ENCODE measurements around the gene JAK3. TPM values are rescaled to one million over a fixed set of nuclear protein-coding genes. Genes with fewer than 3 reads are reported as not detected.
"Not testable (repeated sequence)": the region's sequence is repeated elsewhere in the genome, so short reads cannot be mapped to it uniquely, and the experiment has no call there.

Gene JAK3
- polyA plus RNA-seq, 1 experiment, result 0.99 TPM

- H3K9me3 ChIP-seq (ENCODE audit: control insufficient read depth, insufficient read depth, low read length), result no peaks in the 10 kb centered on the region
- no peak for DNase-seq (ENCODE audit: low read depth, low spot score)
- no peak for TF ChIP-seq CTCF (IDR thresholded peaks at IDR 0.05; ENCODE audit: low read depth, low read length)
- CTCF ChIA-PET, result interaction anchor here (0.6 kb wide), 1 partner anchor 40 kb away, joined by 3 read pairs; no protein-coding TSS in a partner anchor
- H3K4me3 ChIP-seq (ENCODE audit: low read depth, low read length), result no peak overlapping the region
- no peak overlapping the region for H3K27ac ChIP-seq (ENCODE audit: low read depth, low read length)
- POLR2A ChIA-PET, result no interaction called here
- H3K27me3 ChIP-seq (ENCODE audit: control insufficient read depth, insufficient read depth, low read length), result peaks cover 10% of the 10 kb centered on the region
Observed at GRCh38 chr19:17805427-17805826, 42.4 kb downstream of the JAK3 start.

DNA sequence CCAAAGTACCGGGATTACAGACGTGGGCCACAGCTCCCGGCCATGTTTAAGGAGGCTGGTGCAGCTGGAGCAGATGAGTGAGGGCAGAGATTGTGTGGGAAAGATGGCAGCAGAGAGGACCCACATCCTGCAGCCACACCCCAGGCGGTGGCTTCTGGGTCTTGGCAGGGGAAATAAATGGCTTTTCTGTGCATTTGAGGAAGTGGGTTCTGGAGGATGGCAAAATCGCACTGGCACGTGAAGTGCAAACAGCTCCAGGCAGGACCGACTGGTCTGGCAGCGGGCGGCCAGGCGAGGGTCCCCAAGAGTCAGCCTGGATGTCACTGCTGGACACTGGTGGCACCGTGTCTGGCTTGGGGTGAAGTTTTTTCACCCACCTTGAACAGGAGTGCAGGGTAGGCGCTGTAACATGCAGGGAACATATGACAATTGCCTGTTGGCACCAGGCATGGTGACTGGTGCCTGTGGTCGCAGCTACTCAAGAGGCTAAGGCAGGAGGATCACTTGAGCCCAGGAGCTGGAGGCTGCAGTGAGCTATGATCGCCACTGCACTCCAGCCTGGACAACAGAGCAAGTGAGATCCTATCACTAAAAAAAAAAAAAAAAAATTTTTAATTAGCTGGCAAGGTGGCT is 44.4 kb downstream of the JAK3 start:
- POLR2A ChIA-PET, result no interaction called here
- H3K4me3 ChIP-seq (ENCODE audit: low read depth, low read length), result no peak overlapping the region
- no peak for DNase-seq (ENCODE audit: low read depth, low spot score)
- H3K27ac ChIP-seq (ENCODE audit: low read depth, low read length), result no peak overlapping the region
- no peaks in the 10 kb centered on the region for H3K9me3 ChIP-seq (ENCODE audit: control insufficient read depth, insufficient read depth, low read length)
- H3K27me3 ChIP-seq (ENCODE audit: control insufficient read depth, insufficient read depth, low read length), result peaks cover 9% of the 10 kb centered on the region
- TF ChIP-seq CTCF (IDR thresholded peaks at IDR 0.05; ENCODE audit: low read depth, low read length), result no peak
- CTCF ChIA-PET, result no interaction called here

DNA sequence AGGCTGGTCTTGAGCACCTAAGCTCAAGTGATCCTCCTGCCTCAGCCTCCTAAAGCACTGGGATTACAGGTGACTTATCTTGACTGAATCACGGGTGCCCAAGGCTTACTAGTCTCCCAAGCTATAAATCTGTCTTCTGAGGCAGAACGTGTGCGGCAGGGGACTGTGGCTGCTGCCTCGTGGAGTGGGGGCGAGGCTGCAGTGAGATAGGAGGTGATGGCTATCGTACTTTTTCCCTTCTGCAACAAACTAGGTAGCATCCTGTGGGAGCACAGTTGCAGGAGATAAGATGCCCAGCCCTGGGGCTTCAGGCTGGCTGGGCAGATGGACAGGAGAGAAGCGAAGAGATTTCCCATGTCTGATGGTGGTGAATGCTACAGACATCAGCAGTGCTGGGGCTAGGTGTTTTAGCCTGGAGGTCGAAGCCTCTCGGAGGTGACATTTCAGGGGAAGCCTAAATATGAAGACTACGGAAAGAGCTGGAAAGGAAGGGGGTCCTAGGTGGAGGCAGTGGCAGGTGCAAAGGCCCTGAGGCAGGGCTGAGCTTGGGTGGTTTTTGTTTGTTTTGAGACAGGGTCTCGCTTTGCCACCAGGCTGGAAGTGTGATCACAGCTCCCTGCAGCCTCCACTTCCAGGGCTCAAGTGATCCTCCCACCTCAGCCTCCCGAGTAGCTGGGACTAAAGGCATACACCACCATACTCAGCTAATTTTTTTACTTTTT is 45.5 kb downstream of the JAK3 start:
- H3K9me3 ChIP-seq (ENCODE audit: control insufficient read depth, insufficient read depth, low read length), result no peaks in the 10 kb centered on the region
- no peak overlapping the region for H3K27ac ChIP-seq (ENCODE audit: low read depth, low read length)
- no peak for TF ChIP-seq CTCF (IDR thresholded peaks at IDR 0.05; ENCODE audit: low read depth, low read length)
- CTCF ChIA-PET, result no interaction called here
- POLR2A ChIA-PET, result no interaction called here
- peaks cover 5% of the 10 kb centered on the region for H3K27me3 ChIP-seq (ENCODE audit: control insufficient read depth, insufficient read depth, low read length)
- no peak overlapping the region for H3K4me3 ChIP-seq (ENCODE audit: low read depth, low read length)
- DNase-seq (ENCODE audit: low read depth, low spot score), result no peak

DNA sequence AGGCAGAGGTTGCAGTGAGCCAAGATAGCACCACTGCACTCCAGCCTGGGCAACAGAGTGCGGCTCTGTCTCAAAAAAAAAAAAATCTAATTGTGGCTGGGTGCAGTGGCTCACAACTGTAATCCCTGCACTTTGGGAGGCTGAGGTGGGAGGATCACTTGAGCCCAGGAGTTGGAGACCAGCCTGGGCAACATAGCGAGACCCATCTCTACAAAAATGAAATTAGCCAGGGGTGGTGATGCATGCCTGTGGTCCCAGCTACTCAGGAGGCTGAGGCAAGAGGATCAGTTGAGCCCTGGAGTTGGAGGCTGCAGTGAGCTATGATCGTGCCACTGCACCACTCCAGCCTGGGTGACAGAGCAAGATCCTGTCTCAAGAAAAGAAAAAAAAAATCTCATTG is 49.2 kb downstream of the JAK3 start:
- H3K4me3 ChIP-seq (ENCODE audit: low read depth, low read length); H3K9me3 ChIP-seq (ENCODE audit: control insufficient read depth, insufficient read depth, low read length); CTCF ChIA-PET; H3K27ac ChIP-seq (ENCODE audit: low read depth, low read length); POLR2A ChIA-PET; DNase-seq (ENCODE audit: low read depth, low spot score): not testable (repeated sequence)
- H3K27me3 ChIP-seq (ENCODE audit: control insufficient read depth, insufficient read depth, low read length), result peaks cover 35% of the 10 kb centered on the region

GRCh38 chr19:17797424-17798201 is 50.2 kb downstream of the JAK3 start:
- H3K27me3 ChIP-seq (ENCODE audit: control insufficient read depth, insufficient read depth, low read length), result peaks cover 36% of the 10 kb centered on the region
- ChIA-PET CTCF (interaction anchor here (0.6 kb wide), 1 partner anchor 20 kb away, joined by 4 read pairs; no protein-coding TSS in a partner anchor), POLR2A (no interaction called here)
- H3K27ac ChIP-seq (ENCODE audit: low read depth, low read length), result no peak overlapping the region
- H3K4me3 ChIP-seq (ENCODE audit: low read depth, low read length), result no peak overlapping the region
- no peak for TF ChIP-seq CTCF (IDR thresholded peaks at IDR 0.05; ENCODE audit: low read depth, low read length)
- DNase-seq (ENCODE audit: low read depth, low spot score), result no peak
- H3K9me3 ChIP-seq (ENCODE audit: control insufficient read depth, insufficient read depth, low read length), result no peaks in the 10 kb centered on the region; the same call in 1 of the 2 replicates
